ENCODE data around the gene ZNF132.

The ZNF132 gene

GRCh38 chr19:58395220-58395978 is 44.6 kb downstream of the ZNF132 start, which contains the start of gene RNF225:
RNF225 (plus strand) TSS chr19:58395656; CDS start chr19:58396090, 434 bp downstream.
- H3K4me1 Mint-ChIP-seq (ENCODE audit: low read depth) = peaks cover 8% of the 10 kb centered on the region
- H3K36me3 Mint-ChIP-seq (ENCODE audit: low read depth) = peaks cover 41% of the 10 kb centered on the region
- no peaks in the 10 kb centered on the region for H3K9me3 Mint-ChIP-seq
- DNase-seq (ENCODE audit: low spot score) = no peak
- no peak within 1 kb of the TSS for H3K27ac Mint-ChIP-seq
- H3K4me3 Mint-ChIP-seq = no peak within 1 kb of the TSS
- no peaks in the 10 kb centered on the region for H3K27me3 Mint-ChIP-seq (ENCODE audit: low read depth)

DNA sequence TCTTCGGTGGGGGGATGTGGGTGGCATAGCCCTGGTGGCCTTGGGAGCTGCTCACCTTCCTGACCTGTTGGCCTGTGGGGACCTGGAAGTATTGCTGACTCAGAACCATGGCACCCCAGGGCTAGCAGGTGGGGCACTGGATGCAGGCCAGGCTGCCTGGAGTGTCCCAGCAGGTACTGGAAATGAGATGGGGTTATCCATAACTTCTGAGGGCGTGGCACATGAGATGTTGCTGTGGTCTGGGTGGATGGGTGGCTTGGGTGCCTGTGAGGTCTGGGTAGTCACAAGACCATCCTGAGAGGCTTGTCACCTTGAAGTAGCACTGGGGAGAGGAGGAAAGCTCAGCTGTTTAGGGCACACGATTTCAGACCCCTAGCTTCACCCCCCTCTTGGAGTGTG is 45.1 kb downstream of the ZNF132 start:
- H3K9me3 Mint-ChIP-seq = no peaks in the 10 kb centered on the region
- H3K4me3 Mint-ChIP-seq = no peak overlapping the region
- no peaks in the 10 kb centered on the region for H3K27me3 Mint-ChIP-seq (ENCODE audit: low read depth)
- peaks cover 43% of the 10 kb centered on the region for H3K36me3 Mint-ChIP-seq (ENCODE audit: low read depth)
- no peak overlapping the region for H3K27ac Mint-ChIP-seq
- H3K4me1 Mint-ChIP-seq (ENCODE audit: low read depth) = peaks cover 5% of the 10 kb centered on the region
- DNase-seq (ENCODE audit: low spot score) = no peak

DNA sequence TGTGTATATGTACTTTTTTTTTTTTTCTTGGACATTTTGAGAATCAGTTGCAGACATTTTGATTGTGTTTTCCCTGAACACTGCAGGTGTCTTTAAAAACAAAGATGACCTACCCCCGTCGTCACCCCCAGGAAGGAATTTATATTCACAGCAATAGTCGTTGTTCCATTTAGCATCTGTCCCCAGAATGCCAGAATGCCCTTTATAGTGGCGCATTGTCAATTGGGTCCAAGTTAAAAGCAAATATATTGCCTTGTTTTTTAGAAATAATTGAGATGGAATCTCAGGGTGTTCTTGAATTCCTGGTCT is 46.3 kb downstream of the ZNF132 start:
- Mint-ChIP-seq H3K4me1 (ENCODE audit: low read depth) (peaks cover 12% of the 10 kb centered on the region), H3K9me3 (no peaks in the 10 kb centered on the region), H3K27me3 (ENCODE audit: low read depth) (no peaks in the 10 kb centered on the region), H3K27ac (no peak overlapping the region), H3K36me3 (ENCODE audit: low read depth) (peaks cover 50% of the 10 kb centered on the region), H3K4me3 (no peak overlapping the region)
- DNase-seq (ENCODE audit: low spot score) = no peak

DNA sequence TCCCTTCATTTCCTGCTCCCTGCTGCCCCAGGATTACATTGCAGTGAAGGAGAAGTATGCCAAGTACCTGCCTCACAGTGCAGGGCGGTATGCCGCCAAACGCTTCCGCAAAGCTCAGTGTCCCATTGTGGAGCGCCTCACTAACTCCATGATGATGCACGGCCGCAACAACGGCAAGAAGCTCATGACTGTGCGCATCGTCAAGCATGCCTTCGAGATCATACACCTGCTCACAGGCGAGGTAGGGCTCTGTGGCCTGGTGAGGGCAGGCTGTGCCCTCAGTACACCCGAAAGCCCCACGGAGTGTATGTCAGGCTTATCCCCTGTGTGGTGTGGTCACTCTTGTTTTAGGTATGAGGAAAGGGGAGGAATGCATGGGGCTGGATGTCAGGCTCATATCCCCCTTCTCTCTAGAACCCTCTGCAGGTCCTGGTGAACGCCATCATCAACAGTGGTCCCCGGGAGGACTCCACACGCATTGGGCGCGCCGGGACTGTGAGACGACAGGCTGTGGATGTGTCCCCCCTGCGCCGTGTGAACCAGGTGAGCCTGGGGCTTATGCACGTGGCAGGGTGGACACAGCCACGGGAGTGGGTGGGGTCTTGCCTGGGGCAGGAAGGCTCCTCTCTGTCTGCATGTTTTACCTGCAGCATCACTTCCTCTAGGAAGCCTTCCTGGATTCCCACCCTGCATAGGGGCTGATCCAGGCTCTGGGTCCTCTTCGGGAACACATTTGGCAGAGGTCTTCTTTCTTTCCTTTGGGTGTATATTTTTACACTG is 46.8 kb downstream of the ZNF132 start:
- Mint-ChIP-seq H3K27ac (no peak overlapping the region), H3K4me3 (no peak overlapping the region)

DNA sequence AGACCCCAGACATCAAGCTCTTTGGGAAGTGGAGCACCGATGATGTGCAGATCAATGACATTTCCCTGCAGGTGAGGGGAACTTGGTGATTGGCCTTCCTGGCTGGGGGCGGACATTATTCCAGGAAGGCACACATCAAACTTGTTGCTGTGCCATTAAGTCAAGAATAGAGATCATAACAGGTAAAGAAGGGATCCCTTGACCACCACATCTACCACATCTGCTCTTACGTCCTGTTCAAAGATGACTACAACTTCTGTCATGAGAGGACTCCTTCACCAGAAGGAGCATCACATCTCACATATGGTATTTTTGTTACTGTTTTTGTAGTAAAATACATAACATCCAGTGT is 51.8 kb downstream of the ZNF132 start:
- peak overlapping the region; percentile 99 for H3K4me3 Mint-ChIP-seq
- no peak for DNase-seq (ENCODE audit: low spot score)
- no peaks in the 10 kb centered on the region for H3K9me3 Mint-ChIP-seq
- H3K4me1 Mint-ChIP-seq (ENCODE audit: low read depth) = peaks cover 20% of the 10 kb centered on the region
- no peaks in the 10 kb centered on the region for H3K27me3 Mint-ChIP-seq (ENCODE audit: low read depth)
- H3K27ac Mint-ChIP-seq = peak overlapping the region; percentile 94
- peaks cover 44% of the 10 kb centered on the region for H3K36me3 Mint-ChIP-seq (ENCODE audit: low read depth)

More for the DNA sequence above, 46.8 kb downstream of the ZNF132 start:
- peaks cover 14% of the 10 kb centered on the region for H3K4me1 Mint-ChIP-seq (ENCODE audit: low read depth)
- H3K36me3 Mint-ChIP-seq (ENCODE audit: low read depth) = peaks cover 54% of the 10 kb centered on the region
- no peak for DNase-seq (ENCODE audit: low spot score)
- H3K9me3 Mint-ChIP-seq = no peaks in the 10 kb centered on the region
- H3K27me3 Mint-ChIP-seq (ENCODE audit: low read depth) = no peaks in the 10 kb centered on the region

GRCh38 chr19:58387338-58388174 is 52.4 kb downstream of the ZNF132 start:
- Mint-ChIP-seq H3K4me1 (ENCODE audit: low read depth) (peaks cover 20% of the 10 kb centered on the region), H3K36me3 (ENCODE audit: low read depth) (peaks cover 39% of the 10 kb centered on the region), H3K27me3 (ENCODE audit: low read depth) (no peaks in the 10 kb centered on the region), H3K27ac (peak overlapping the region; percentile 94), H3K4me3 (peak overlapping the region; percentile 99), H3K9me3 (no peaks in the 10 kb centered on the region)
- no peak for DNase-seq (ENCODE audit: low spot score)

DNA sequence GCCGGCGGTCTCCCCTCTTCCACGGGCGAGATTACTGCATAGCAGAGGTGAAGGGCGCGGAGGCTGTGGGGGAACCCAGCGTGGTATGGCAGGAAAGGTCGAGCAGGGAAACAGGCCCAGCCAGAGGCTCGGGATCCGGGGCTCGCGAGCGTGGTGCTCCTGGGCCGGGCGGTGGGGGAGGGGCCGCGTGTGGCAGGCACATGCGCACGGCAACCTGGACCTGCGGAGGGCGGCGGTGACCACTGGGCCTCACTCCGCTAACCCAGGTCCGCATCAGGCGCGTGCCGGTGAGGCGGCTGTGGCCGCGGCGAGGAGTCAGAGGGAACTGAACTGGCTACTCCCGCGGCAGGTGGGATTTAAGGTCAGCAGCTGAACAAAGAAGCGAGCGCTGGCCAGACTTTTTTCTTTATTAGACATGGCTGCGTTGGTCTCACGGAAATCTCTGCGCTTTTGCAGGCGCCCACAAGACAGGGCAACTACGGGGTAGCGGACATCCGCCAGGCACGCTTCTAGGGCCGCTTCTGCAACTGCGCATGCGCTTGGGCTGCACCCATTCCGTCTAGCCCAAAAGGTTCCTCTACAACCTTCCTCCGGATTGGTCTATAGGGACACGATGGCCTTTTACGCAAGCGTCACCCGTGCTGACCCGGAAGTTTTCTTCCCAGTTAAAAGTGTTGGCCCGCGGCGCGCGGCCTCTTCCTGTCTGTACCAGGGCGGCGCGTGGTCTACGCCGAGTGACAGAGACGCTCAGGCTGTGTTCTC is 53.2 kb downstream of the ZNF132 start, which contains the start of gene RPS5:
Gene RPS5 (plus strand): TSS at position 694 of the 762 bp plus-strand sequence. CDS start 869 bp downstream, outside the sequence.
- DNase-seq (ENCODE audit: low spot score) = peak; percentile 95
- no peaks in the 10 kb centered on the region for H3K27me3 Mint-ChIP-seq (ENCODE audit: low read depth)
- no peaks in the 10 kb centered on the region for H3K9me3 Mint-ChIP-seq
- peaks cover 34% of the 10 kb centered on the region for H3K36me3 Mint-ChIP-seq (ENCODE audit: low read depth)
- peak within 1 kb of the TSS; percentile 94 for H3K27ac Mint-ChIP-seq
- peak within 1 kb of the TSS; percentile 99 for H3K4me3 Mint-ChIP-seq
- peaks cover 24% of the 10 kb centered on the region for H3K4me1 Mint-ChIP-seq (ENCODE audit: low read depth)

- DNase-seq (ENCODE audit: low spot score) = no peak
- Mint-ChIP-seq H3K4me3 (peak overlapping the region; percentile 99), H3K36me3 (ENCODE audit: low read depth) (peaks cover 31% of the 10 kb centered on the region), H3K27ac (peak overlapping the region; percentile 94), H3K9me3 (no peaks in the 10 kb centered on the region), H3K27me3 (ENCODE audit: low read depth) (no peaks in the 10 kb centered on the region), H3K4me1 (ENCODE audit: low read depth) (peaks cover 24% of the 10 kb centered on the region)
These were observed 53.9 kb downstream of the ZNF132 start for GRCh38 chr19:58385891-58386575.

DNA sequence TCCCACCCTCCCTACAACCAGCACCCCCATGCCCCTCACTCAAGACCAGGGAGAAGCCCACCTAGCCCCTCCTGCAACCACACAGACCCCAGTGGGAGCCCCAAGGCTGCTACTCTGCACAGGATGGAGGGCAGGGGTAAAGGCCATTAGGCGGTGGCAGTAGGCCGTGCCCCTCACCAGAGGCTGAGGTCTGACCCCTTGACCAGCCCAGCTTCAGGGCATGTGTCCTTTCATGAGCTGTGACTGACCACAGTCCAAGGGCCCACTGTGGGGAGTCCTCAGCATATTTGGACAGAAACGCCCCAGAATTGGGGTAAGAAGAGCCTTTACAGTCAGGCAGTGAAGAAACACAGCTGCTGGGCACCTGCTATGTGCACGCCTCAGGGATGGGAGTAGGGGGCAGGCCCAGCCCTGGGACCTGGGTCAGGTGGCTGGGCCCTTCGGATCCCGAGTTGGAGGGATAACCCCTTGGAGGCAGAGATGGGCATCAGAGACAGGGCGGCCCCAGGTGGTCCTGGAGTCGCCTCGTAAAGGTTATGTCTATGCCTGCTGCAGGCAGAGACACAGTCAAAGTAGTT is 54.6 kb downstream of the ZNF132 start:
- no peak for DNase-seq (ENCODE audit: low spot score)
- Mint-ChIP-seq H3K4me3 (peak overlapping the region; percentile 99), H3K27ac (peak overlapping the region; percentile 94), H3K36me3 (ENCODE audit: low read depth) (peaks cover 25% of the 10 kb centered on the region), H3K4me1 (ENCODE audit: low read depth) (peaks cover 21% of the 10 kb centered on the region), H3K9me3 (no peaks in the 10 kb centered on the region), H3K27me3 (ENCODE audit: low read depth) (no peaks in the 10 kb centered on the region)

GRCh38 chr19:58382997-58383603 is 56.9 kb downstream of the ZNF132 start:
- H3K27me3 Mint-ChIP-seq (ENCODE audit: low read depth) = no peaks in the 10 kb centered on the region
- no peak for DNase-seq (ENCODE audit: low spot score)
- H3K27ac Mint-ChIP-seq = no peak overlapping the region
- H3K4me3 Mint-ChIP-seq = no peak overlapping the region
- H3K4me1 Mint-ChIP-seq (ENCODE audit: low read depth) = peaks cover 21% of the 10 kb centered on the region
- H3K9me3 Mint-ChIP-seq = no peaks in the 10 kb centered on the region
- H3K36me3 Mint-ChIP-seq (ENCODE audit: low read depth) = peaks cover 11% of the 10 kb centered on the region

Data from T-helper 2 cell treated with Interferon-gamma antibody and Interleukin-4, amounts not matched to agents 5 μg/mL and 100 μg/mL, for 36 hours (primary cell).